Endothelial cell of umbilical vein (primary cell): ENCODE data around the gene COLEC11. TPM values are rescaled to one million over a fixed set of nuclear protein-coding genes. Genes with fewer than 3 reads are reported as not detected.

ENCODE experiments used
- BruUV-seq: library from RNA; stranded (reverse); fragments of 400-500 nt; replicated peaks from 2 replicates; lab custom pipeline; 2021; lab: Mats Ljungman, UMichigan
- CTCF ChIA-PET: fragments of 300-600, 350-600 bp; sonication (Branson Sonifier 250); formaldehyde crosslinking; loops from one replicate; lab custom pipeline; 2021; ENCODE audit warnings: antibody characterized with exemption, inconsistent platforms; lab: Charles Lee
- POLR2A ChIA-PET: fragments of 300-600, 350-600 bp; sonication (Branson Sonifier 250); formaldehyde crosslinking; loops from one replicate; lab custom pipeline; 2021; ENCODE audit warnings: antibody characterized with exemption, inconsistent platforms; lab: Charles Lee
- DNase-seq: peaks from one replicate; pipeline ENCODE4 v3.0.0-alpha.2; 2011; ENCODE audit warnings: low read depth, low spot score
- FAIRE-seq: peaks from 2 replicates; lab custom pipeline; 2011; peaks lifted over from hg19 to GRCh38; lab: Jason Lieb, UNC
- H2AFZ ChIP-seq: 2 replicates; pipeline ENCODE4 v1.6.0; 2012; ENCODE audit warnings: low read depth, low read length, control low read depth, inconsistent platforms
- H3K27ac ChIP-seq: 2 replicates; pipeline ENCODE4 v1.5.1; 2011; ENCODE audit warnings: low read depth, mild to moderate bottlenecking, control low read depth, low read length, moderate library complexity; ENCODE audit not compliant: insufficient read depth
- H3K27me3 ChIP-seq, 2 experiments: 2 replicates each; pipeline versions ENCODE4 v1.6.0 to v1.6.1; 2011; ENCODE audit warnings: low read length in 2 of 2, mixed read lengths in 1 of 2; ENCODE audit not compliant: control insufficient read depth in 2 of 2, insufficient read depth in 2 of 2
- H3K36me3 ChIP-seq, 2 experiments: 2 replicates in 1 of 2; 3 replicates in 1 of 2; pipeline ENCODE4 v1.5.1; 2011; ENCODE audit warnings: low read length in 2 of 2, mild to moderate bottlenecking in 1 of 2, moderate library complexity in 1 of 2; ENCODE audit not compliant: control insufficient read depth in 2 of 2, insufficient read depth in 2 of 2; ENCODE audit errors: extremely low read depth in 1 of 2
- H3K4me1 ChIP-seq: 3 replicates; pipeline ENCODE4 v1.5.1; 2011; ENCODE audit warnings: mild to moderate bottlenecking, low read length; ENCODE audit not compliant: control insufficient read depth, insufficient read depth; ENCODE audit errors: extremely low read depth
- H3K4me2 ChIP-seq: 2 replicates; pipeline ENCODE4 v1.6.1; 2011; ENCODE audit warnings: low read length, control low read depth, mixed read lengths; ENCODE audit not compliant: insufficient read depth
- H3K4me3 ChIP-seq, 3 experiments: fragments of 200-600 bp in 1 of 3; sonication (generic), shearing (Covaris generic) in 1 of 3; replicated peaks in 1 of 3; 2 replicates each; pipeline ENCODE4 v1.5.1; 2011 to 2016; ENCODE audit warnings: control low read depth in 3 of 3, low read length in 3 of 3, mild to moderate bottlenecking in 2 of 3, inconsistent platforms in 1 of 3, low read depth in 1 of 3, moderate library complexity in 1 of 3; ENCODE audit not compliant: insufficient read depth in 1 of 3
- H3K79me2 ChIP-seq: 2 replicates; pipeline ENCODE4 v1.6.0; 2012; ENCODE audit warnings: low read length, inconsistent platforms; ENCODE audit not compliant: control insufficient read depth, insufficient read depth
- H3K9ac ChIP-seq: replicated peaks from 2 replicates; pipeline ENCODE3; 2011; ENCODE audit warnings: low read length, control low read depth; ENCODE audit not compliant: insufficient read depth; ENCODE audit errors: extremely low read depth
- H3K9me1 ChIP-seq: replicated peaks from 3 replicates; pipeline ENCODE4 v1.6.0; 2011; ENCODE audit warnings: mild to moderate bottlenecking, low read length; ENCODE audit not compliant: control insufficient read depth, insufficient read depth; ENCODE audit errors: extremely low read depth
- H3K9me3 ChIP-seq: replicated peaks from 2 replicates; pipeline ENCODE4 v1.5.1; 2012; ENCODE audit warnings: low read length, inconsistent platforms; ENCODE audit not compliant: control insufficient read depth, insufficient read depth
- H4K20me1 ChIP-seq: replicated peaks from 2 replicates; pipeline ENCODE3; 2011; ENCODE audit warnings: mild to moderate bottlenecking, low read length; ENCODE audit not compliant: control insufficient read depth, insufficient read depth; ENCODE audit errors: extremely low read depth
- EZH2 ChIP-seq: IDR thresholded peaks from 2 replicates; pipeline ENCODE4 v1.6.1; 2012; ENCODE audit warnings: borderline replicate concordance, low read depth, mild to moderate bottlenecking, moderate library complexity, low read length, inconsistent platforms; ENCODE audit not compliant: severe bottlenecking
- GATA2 ChIP-seq: IDR thresholded peaks from 2 replicates; pipeline ENCODE4 v1.7.0; 2011; ENCODE audit warnings: low read depth, mild to moderate bottlenecking, moderate library complexity, mixed read lengths, low read length; ENCODE audit not compliant: insufficient read length, insufficient read depth
- JUN ChIP-seq: IDR thresholded peaks from 2 replicates; pipeline ENCODE4 v1.6.1; 2011; ENCODE audit warnings: borderline replicate concordance, low read depth; ENCODE audit not compliant: insufficient read length, insufficient read depth
- MYC ChIP-seq: IDR thresholded peaks from one replicate; pipeline ENCODE4 v1.6.1; 2011; ENCODE audit warnings: mild to moderate bottlenecking, low read depth, low read length
- POLR2A ChIP-seq: IDR thresholded peaks from 2 replicates; pipeline ENCODE4 v1.6.1; 2012; ENCODE audit warnings: low read depth, mild to moderate bottlenecking, control low read depth, low read length
- POLR2AphosphoS5 ChIP-seq: IDR thresholded peaks from 2 replicates; pipeline ENCODE4 v1.6.1; 2012; ENCODE audit warnings: low read depth, mild to moderate bottlenecking, control low read depth, low read length, moderate library complexity; ENCODE audit not compliant: insufficient read depth
- dilution Hi-C: fragments of 300-500 bp; cut with MboI; formaldehyde crosslinking; loops from one replicate; pipeline ENCODE4 v1.15.0; 2019; ENCODE audit warnings: low sequenced_read_pairs; ENCODE audit not compliant: extremely low pct_ligation_motif_present
- intact Hi-C: fragments of 100-400 bp; cut with micrococcal nuclease; formaldehyde crosslinking; loops from one replicate; pipeline ENCODE4 v1.10.0; 2022
- polyA plus RNA-seq, 4 experiments: library from polyadenylated mRNA; depleted of rRNA in 3 of 4; stranded (reverse) in 3 of 4; unstranded in 1 of 4; fragments of >200 nt; gene quantifications; 2 replicates each; pipeline versions ENCODE4 v1.2.1 to v1.2.3, GENCODE V29; 2011 to 2012; ENCODE audit warnings: missing spikeins in 1 of 4
- total RNA-seq: library from RNA; stranded (reverse); gene quantifications from 2 replicates; pipeline ENCODE4 v1.2.3, GENCODE V29; 2021
- TF ChIP-seq, protein P1 (sequence below), 2 donors: IDR thresholded peaks; 1 replicate in 1 of 2; 2 replicates in 1 of 2; pipeline ENCODE4 v1.5.1; 2011; ENCODE audit warnings: low read length in 2 of 2, mild to moderate bottlenecking in 2 of 2, moderate library complexity in 2 of 2, control low read depth in 1 of 2, inconsistent platforms in 1 of 2, low read depth in 1 of 2; ENCODE audit not compliant: insufficient read depth in 1 of 2; ENCODE audit errors: extremely low read depth in 1 of 2
- TF ChIP-seq, protein P2 (sequence below): IDR thresholded peaks from 2 replicates; pipeline ENCODE4 v1.6.1; 2011; ENCODE audit not compliant: insufficient read depth, insufficient read length

The COLEC11 gene
- total and polyA plus RNA-seq, 2 donors (not counting 3 experiments of a cell fraction or from before 2014, with no cell fraction given), result 0.15 TPM; not detected in 1

DNA sequence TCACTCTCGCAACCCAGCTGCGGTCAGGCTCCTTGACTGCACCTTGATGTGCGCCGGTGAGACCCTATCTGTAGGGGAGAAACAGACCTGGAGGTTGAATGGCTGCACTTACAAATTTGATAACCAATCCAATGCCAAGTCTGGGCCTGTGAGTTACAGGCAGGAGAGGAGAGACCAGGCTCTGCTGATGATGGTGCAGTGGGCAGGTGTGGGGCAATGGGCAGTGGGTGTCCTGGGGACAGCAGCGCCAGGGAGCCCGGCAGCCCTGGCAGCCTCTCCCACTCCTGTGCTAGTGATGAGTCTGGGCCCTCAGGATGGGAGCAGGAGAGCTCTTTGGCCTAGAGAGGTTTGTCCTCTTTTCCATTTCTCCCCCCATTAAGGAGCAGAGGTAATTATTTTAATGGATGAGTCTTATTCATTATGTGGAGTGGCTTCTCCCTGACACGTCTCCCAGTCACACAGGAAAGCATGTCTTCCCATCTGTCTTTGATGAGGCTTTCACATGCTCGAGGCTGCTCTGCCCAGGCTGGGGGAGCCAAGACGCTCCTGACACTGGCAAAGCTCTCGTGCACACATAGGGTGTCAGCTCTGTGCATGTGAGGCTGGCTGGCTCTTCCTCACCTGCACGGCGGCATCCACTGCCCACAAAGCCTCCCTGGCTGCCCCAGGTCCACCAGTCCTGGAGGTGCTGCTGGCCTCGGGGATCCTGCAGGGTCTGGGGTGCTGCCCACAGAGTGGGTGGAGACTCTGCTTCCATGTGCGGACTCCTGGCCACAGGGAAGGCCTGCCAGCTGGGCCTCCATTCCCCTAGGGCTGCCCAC lies 53.1 kb downstream of the COLEC11 start:
- dilution Hi-C loops (no loop called here), intact Hi-C loops (no loop called here)
- no peak overlapping the region for H3K27ac ChIP-seq
- no peaks in the 10 kb centered on the region for H3K36me3 ChIP-seq
- no peak overlapping the region for H3K4me3 ChIP-seq
- DNase-seq (no peak), FAIRE-seq (no peak)
- H3K4me1 ChIP-seq, result peaks cover 2% of the 10 kb centered on the region
- no peaks in the 10 kb centered on the region for H3K9me3 ChIP-seq
- no TSS peak for BruUV-seq
- H3K9me1 ChIP-seq, result no peaks in the 10 kb centered on the region
- no peaks in the 10 kb centered on the region for H4K20me1 ChIP-seq
- ChIA-PET CTCF (no interaction called here), POLR2A (no interaction called here)
- no peak overlapping the region for H3K9ac ChIP-seq
- no peaks in the 10 kb centered on the region for H3K79me2 ChIP-seq
- H3K27me3 ChIP-seq, result no peaks in the 10 kb centered on the region
- no peak overlapping the region for H3K4me2 ChIP-seq
- no peak overlapping the region for H2AFZ ChIP-seq
- no peak for TF ChIP-seq GATA2
- no peak for TF ChIP-seq EZH2
- TF ChIP-seq, protein P1, sequence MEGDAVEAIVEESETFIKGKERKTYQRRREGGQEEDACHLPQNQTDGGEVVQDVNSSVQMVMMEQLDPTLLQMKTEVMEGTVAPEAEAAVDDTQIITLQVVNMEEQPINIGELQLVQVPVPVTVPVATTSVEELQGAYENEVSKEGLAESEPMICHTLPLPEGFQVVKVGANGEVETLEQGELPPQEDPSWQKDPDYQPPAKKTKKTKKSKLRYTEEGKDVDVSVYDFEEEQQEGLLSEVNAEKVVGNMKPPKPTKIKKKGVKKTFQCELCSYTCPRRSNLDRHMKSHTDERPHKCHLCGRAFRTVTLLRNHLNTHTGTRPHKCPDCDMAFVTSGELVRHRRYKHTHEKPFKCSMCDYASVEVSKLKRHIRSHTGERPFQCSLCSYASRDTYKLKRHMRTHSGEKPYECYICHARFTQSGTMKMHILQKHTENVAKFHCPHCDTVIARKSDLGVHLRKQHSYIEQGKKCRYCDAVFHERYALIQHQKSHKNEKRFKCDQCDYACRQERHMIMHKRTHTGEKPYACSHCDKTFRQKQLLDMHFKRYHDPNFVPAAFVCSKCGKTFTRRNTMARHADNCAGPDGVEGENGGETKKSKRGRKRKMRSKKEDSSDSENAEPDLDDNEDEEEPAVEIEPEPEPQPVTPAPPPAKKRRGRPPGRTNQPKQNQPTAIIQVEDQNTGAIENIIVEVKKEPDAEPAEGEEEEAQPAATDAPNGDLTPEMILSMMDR (IDR thresholded peaks at IDR 0.05; ENCODE audit: extremely low read depth in 1 of 2, insufficient read depth in 1 of 2, low read depth in 1 of 2, low read length in 2 of 2), result no peak
- no peak for TF ChIP-seq POLR2A
- TF ChIP-seq POLR2AphosphoS5, result no peak
- no peak for TF ChIP-seq MYC
- no peak for TF ChIP-seq JUN
- TF ChIP-seq, protein P2, sequence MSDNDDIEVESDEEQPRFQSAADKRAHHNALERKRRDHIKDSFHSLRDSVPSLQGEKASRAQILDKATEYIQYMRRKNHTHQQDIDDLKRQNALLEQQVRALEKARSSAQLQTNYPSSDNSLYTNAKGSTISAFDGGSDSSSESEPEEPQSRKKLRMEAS, result no peak
